Effector memory CD8-positive, alpha-beta T cell (primary cell): ENCODE measurements around the gene SPRYD4.
A peak's percentile ranks its signal among the peaks of the same experiment; 100 is the strongest.
"Not testable (repeated sequence)": the region's sequence is repeated elsewhere in the genome, so short reads cannot be mapped to it uniquely, and the experiment has no call there.

Source experiments
- ATAC-seq: fragments of 150-1000 bp; cut with Tn5 transposase; replicated peaks from 2 replicates; pipeline ENCODE4 v1.10.0; 2021; ENCODE audit warnings: mild to moderate bottlenecking, moderate library complexity
- DNase-seq, 3 experiments: peaks; one replicate each; pipeline ENCODE4 v3.0.0; 2021
- H3K27ac Mint-ChIP-seq, 2 donors: one replicate each; pipeline ENCODE4 v1.8.0; 2022; ENCODE audit warnings: mild to moderate bottlenecking in 2 of 2, mixed read lengths in 2 of 2, moderate library complexity in 2 of 2
- H3K27me3 Mint-ChIP-seq, 2 donors: one replicate each; pipeline ENCODE4 v1.8.0; 2022; ENCODE audit warnings: mixed read lengths in 2 of 2
- H3K36me3 Mint-ChIP-seq: one replicate; pipeline ENCODE4 v1.8.0; 2022; ENCODE audit warnings: mild to moderate bottlenecking, moderate library complexity, mixed read lengths; ENCODE audit not compliant: insufficient read depth
- H3K4me1 Mint-ChIP-seq, 2 donors: one replicate each; pipeline ENCODE4 v1.8.0; 2022; ENCODE audit warnings: low read depth in 2 of 2, mixed read lengths in 2 of 2
- H3K4me3 Mint-ChIP-seq, 2 donors: one replicate each; pipeline ENCODE4 v1.8.0; 2022; ENCODE audit warnings: mild to moderate bottlenecking in 2 of 2, mixed read lengths in 2 of 2, moderate library complexity in 2 of 2
- H3K9me3 Mint-ChIP-seq, 2 donors: one replicate each; pipeline ENCODE4 v1.8.0; 2022; ENCODE audit warnings: mixed read lengths in 2 of 2

The SPRYD4 gene

DNA sequence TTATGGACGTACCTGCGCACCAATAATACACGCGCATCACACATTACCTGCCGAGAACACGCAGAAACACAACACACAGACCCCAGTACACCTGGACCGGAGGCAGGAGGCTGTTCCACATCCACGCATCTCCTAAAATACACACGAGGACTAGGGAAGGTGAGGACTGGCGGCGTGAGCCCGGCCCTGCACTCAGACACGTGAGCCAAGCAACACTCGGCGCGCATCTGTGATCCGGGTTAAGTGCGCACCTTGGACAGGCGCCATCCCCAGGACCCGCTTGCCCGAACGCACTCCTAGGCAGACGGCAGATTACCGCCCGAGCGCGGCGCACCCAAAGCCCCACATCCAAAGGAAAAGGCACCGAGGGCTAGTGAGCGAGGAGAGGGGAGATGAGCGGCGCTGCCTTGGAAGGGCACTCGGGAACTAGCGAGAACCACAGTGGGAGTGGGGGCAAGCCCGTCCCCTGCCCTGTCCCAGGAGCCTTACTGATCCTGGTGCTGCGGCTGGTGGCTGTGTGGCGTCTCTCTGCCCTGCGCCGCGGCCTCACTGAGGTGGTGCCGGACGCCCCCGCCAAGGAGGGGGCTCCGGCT is 19.2 kb downstream of the SPRYD4 start:
- Mint-ChIP-seq H3K27me3 (peaks cover 20 to 41% of the 10 kb centered on the region in 2 donors), H3K27ac (peak overlapping the region; percentile 55 to 63), H3K4me1 (peaks cover 11 to 12% of the 10 kb centered on the region in 2 donors)

GRCh38 chr12:56488041-56488955 is 19.9 kb downstream of the SPRYD4 start, which contains the start of gene GLS2:
TSS of gene GLS2 (minus strand) at chr12:56488161. CDS start at chr12:56488118, 43 bp downstream.
- ATAC-seq (peak; percentile 96), DNase-seq (peak; percentile 63 to 70 (median 64))
- H3K4me3 Mint-ChIP-seq, result peak within 1 kb of the TSS; percentile 88 to 90
- no peaks in the 10 kb centered on the region for H3K36me3 Mint-ChIP-seq
- peak within 1 kb of the TSS; percentile 55 to 63 for H3K27ac Mint-ChIP-seq
- H3K4me1 Mint-ChIP-seq, result peaks cover 11 to 12% of the 10 kb centered on the region in 2 donors
- peaks cover 20 to 44% of the 10 kb centered on the region in 2 donors for H3K27me3 Mint-ChIP-seq
- no peaks in the 10 kb centered on the region for H3K9me3 Mint-ChIP-seq

More for the DNA sequence above, 19.2 kb downstream of the SPRYD4 start:
- DNase-seq, result no peak
- no peaks in the 10 kb centered on the region for H3K9me3 Mint-ChIP-seq
- no peaks in the 10 kb centered on the region for H3K36me3 Mint-ChIP-seq
- peak; percentile 36 for ATAC-seq
- peak overlapping the region; percentile 88 to 90 for H3K4me3 Mint-ChIP-seq

DNA sequence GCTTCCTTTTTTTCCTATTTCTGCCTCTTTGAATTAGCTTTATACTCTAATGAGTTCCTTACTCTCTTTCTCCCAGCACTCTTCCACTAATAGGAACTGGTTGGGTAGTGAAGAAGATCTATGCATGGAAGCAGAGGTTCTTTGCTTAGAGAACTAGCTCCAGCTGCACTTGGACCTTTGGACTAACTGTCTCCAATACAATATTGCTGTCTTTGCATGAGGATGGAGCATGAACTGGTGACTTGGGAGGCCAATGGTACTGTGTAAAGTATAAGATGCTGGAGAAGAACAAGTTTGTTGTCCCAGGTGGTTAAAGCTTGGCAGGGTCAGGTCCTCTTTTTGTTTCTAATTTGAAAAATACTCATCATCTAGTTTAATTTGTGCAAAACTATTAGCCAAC is 22.0 kb downstream of the SPRYD4 start:
- H3K4me1 Mint-ChIP-seq, result peaks cover 11 to 12% of the 10 kb centered on the region in 2 donors
- DNase-seq (no peak), ATAC-seq (no peak)
- peaks cover 20 to 47% of the 10 kb centered on the region in 2 donors for H3K27me3 Mint-ChIP-seq
- H3K4me3 Mint-ChIP-seq, result no peak overlapping the region
- no peaks in the 10 kb centered on the region for H3K9me3 Mint-ChIP-seq
- no peak overlapping the region for H3K27ac Mint-ChIP-seq
- H3K36me3 Mint-ChIP-seq, result no peaks in the 10 kb centered on the region

GRCh38 chr12:56493409-56494105 is 25.2 kb downstream of the SPRYD4 start:
- not testable (repeated sequence) for H3K9me3 Mint-ChIP-seq, H3K4me1 Mint-ChIP-seq, ATAC-seq, H3K36me3 Mint-ChIP-seq, DNase-seq, H3K4me3 Mint-ChIP-seq, H3K27ac Mint-ChIP-seq
- peaks cover 20 to 33% of the 10 kb centered on the region in 2 donors for H3K27me3 Mint-ChIP-seq

GRCh38 chr12:56494106-56494415 is 25.7 kb downstream of the SPRYD4 start:
- H3K27me3 Mint-ChIP-seq, result peaks cover 20 to 30% of the 10 kb centered on the region in 2 donors
- ATAC-seq, DNase-seq, H3K4me1 Mint-ChIP-seq, H3K27ac Mint-ChIP-seq, H3K36me3 Mint-ChIP-seq, H3K4me3 Mint-ChIP-seq, H3K9me3 Mint-ChIP-seq: not testable (repeated sequence)

GRCh38 chr12:56494481-56494880 is 26.1 kb downstream of the SPRYD4 start:
- DNase-seq, H3K9me3 Mint-ChIP-seq, H3K27ac Mint-ChIP-seq, H3K4me1 Mint-ChIP-seq, H3K36me3 Mint-ChIP-seq, H3K4me3 Mint-ChIP-seq, ATAC-seq: not testable (repeated sequence)
- peaks cover 20 to 30% of the 10 kb centered on the region in 2 donors for H3K27me3 Mint-ChIP-seq

- H3K36me3 Mint-ChIP-seq, ATAC-seq, H3K4me1 Mint-ChIP-seq, H3K9me3 Mint-ChIP-seq, H3K27me3 Mint-ChIP-seq: not testable (repeated sequence)
- peak overlapping the region in 1 of 2 donors; percentile 44 for H3K27ac Mint-ChIP-seq
- peak; percentile 31 to 65 (median 34) for DNase-seq
- H3K4me3 Mint-ChIP-seq, result peak overlapping the region; percentile 41 to 48
Measured at GRCh38 chr12:56496704-56497103, 28.3 kb downstream of the SPRYD4 start.

DNA sequence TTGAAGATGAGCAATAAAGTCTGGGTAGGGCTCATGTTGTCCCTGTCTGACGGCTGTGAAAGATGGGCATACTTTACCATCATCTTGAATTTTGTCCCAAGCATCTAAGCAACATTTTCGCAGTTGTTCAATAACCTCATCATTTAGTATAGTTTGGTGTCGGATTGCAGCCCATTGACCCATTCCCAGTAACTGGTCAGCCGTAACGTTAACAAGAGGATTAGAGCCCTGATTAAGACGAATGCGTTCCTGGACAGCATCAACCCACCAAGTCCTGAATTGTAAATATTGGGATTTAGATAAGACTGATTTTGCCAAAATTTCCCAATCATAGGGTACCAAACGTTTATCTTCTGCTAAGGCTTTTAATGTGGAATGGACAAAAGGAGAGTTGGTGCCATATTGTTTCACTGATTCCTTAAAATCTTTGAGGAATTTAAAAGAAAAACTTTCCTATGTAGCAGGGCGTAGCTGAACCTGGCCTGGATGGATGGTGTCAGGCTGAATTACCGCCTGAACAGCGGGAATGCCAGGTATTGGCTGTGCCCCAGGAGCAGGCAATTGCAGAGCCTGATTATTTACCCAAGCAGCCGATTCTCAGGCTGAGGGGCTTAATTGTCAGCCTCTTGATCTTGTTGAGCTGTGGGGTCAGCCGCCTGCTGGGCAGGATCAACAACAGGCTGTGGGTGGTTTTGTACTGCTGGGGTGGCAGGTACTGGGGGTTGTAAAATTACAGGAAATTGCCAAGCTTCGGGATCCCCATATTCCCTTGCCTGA is 29.9 kb downstream of the SPRYD4 start:
- H3K36me3 Mint-ChIP-seq, H3K27ac Mint-ChIP-seq, H3K9me3 Mint-ChIP-seq, H3K27me3 Mint-ChIP-seq, ATAC-seq, H3K4me3 Mint-ChIP-seq, DNase-seq, H3K4me1 Mint-ChIP-seq: not testable (repeated sequence)

DNA sequence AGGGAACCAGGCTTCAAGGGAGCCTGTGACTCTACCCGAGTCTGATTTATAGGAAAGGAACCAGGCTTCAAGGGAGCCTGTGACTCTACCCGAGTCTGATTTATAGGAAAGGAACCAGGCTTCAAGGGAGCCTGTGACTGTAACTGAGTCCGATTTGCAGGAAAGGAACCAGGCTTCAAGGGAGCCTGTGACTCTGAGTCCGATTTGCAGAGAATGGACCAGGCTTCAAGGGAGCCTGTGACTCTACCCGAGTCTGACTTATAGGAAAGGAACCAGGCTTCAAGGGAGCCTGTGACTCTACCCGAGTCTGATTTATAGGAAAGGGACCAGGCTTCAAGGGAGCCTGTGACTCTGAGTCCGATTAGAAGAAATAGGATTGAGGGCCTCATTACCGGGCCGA is 31.1 kb downstream of the SPRYD4 start:
- not testable (repeated sequence) for H3K27ac Mint-ChIP-seq, H3K4me3 Mint-ChIP-seq, H3K9me3 Mint-ChIP-seq, DNase-seq, H3K4me1 Mint-ChIP-seq, H3K36me3 Mint-ChIP-seq, H3K27me3 Mint-ChIP-seq, ATAC-seq

DNA sequence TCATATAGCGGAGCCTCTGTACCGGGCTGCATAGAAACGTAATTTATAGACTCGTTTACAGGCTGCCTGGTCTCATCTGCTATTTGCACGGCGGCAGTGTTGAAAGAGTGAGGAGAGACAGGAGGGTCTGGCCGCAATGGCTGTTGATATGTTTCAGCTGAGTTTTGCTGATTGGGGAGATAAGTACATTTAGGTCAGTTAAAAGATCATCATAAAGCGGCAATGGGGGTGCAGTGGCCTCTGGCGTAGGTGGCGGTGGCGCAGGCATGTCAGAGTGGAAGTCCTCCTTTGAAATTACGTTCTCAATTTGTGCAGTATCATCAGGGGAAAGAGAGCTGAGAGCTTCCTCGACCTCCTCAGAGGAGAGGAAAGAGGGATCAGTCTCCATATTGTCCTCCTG is 31.5 kb downstream of the SPRYD4 start:
- not testable (repeated sequence) for DNase-seq, H3K36me3 Mint-ChIP-seq, H3K4me3 Mint-ChIP-seq, ATAC-seq, H3K27me3 Mint-ChIP-seq, H3K9me3 Mint-ChIP-seq, H3K4me1 Mint-ChIP-seq, H3K27ac Mint-ChIP-seq

- Mint-ChIP-seq H3K27ac (no peak overlapping the region), H3K4me3 (no peak overlapping the region), H3K4me1 (peaks cover 0 to 3% of the 10 kb centered on the region in 2 donors), H3K9me3 (no peaks in the 10 kb centered on the region), H3K27me3 (peaks cover 16 to 21% of the 10 kb centered on the region in 2 donors), H3K36me3 (no peaks in the 10 kb centered on the region)
- no peak for DNase-seq
- ATAC-seq, result no peak
Measured at GRCh38 chr12:56510786-56511185, 42.4 kb downstream of the SPRYD4 start.

- DNase-seq, H3K27ac Mint-ChIP-seq, H3K36me3 Mint-ChIP-seq, H3K9me3 Mint-ChIP-seq, H3K4me3 Mint-ChIP-seq, ATAC-seq, H3K4me1 Mint-ChIP-seq: not testable (repeated sequence)
- H3K27me3 Mint-ChIP-seq, result peaks cover 16 to 21% of the 10 kb centered on the region in 2 donors
Measured at GRCh38 chr12:56514014-56514318, 45.6 kb downstream of the SPRYD4 start.

DNA sequence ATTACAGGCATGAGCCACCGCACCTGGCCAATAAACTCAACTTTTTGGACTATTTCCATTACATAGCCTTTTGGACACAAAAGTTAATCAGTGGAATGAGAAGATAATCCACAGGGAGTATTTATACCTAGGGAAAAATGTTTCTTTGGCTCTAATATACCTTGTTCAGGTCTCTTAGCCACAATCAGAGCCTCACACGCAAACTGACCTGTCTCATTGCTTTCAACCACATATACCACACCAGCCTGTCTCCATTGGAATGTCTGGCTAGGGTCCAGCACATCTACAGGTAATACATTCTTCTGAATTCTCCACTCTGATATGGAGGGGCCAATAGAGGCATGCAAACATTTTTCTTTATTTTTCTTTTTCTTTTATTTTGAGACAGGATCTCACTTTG is 49.5 kb downstream of the SPRYD4 start:
- no peaks in the 10 kb centered on the region for H3K9me3 Mint-ChIP-seq
- H3K4me1 Mint-ChIP-seq, result peaks cover 15 to 16% of the 10 kb centered on the region in 2 donors
- H3K27ac Mint-ChIP-seq, result no peak overlapping the region
- no peak for ATAC-seq
- no peaks in the 10 kb centered on the region for H3K36me3 Mint-ChIP-seq
- peaks cover 0 to 5% of the 10 kb centered on the region in 2 donors for H3K27me3 Mint-ChIP-seq
- no peak overlapping the region for H3K4me3 Mint-ChIP-seq
- no peak for DNase-seq
